Stomach smooth muscle (tissue), 2 donors: ENCODE results near the gene HSP90AA1.

ENCODE experiments used
- H3K27ac ChIP-seq: one replicate; pipeline ENCODE4 v1.7.0; 2013; ENCODE audit warnings: mild to moderate bottlenecking, low read length, inconsistent platforms
- H3K27me3 ChIP-seq, 2 donors: one replicate each; pipeline ENCODE4 v1.7.0; 2013; ENCODE audit warnings: low read length in 2 of 2; ENCODE audit not compliant: insufficient read depth in 2 of 2, control insufficient read depth in 1 of 2
- H3K36me3 ChIP-seq, 2 donors: one replicate each; pipeline ENCODE4 v1.7.0; 2013; ENCODE audit warnings: low read length in 2 of 2; ENCODE audit not compliant: control insufficient read depth in 2 of 2, insufficient read depth in 2 of 2
- H3K4me1 ChIP-seq: one replicate; pipeline ENCODE4 v1.7.0; 2013; ENCODE audit warnings: low read length; ENCODE audit not compliant: control insufficient read depth, insufficient read depth
- H3K4me3 ChIP-seq, 2 donors: one replicate each; pipeline ENCODE4 v1.7.0; 2013; ENCODE audit warnings: low read length in 2 of 2
- H3K9ac ChIP-seq, 2 donors: one replicate each; pipeline ENCODE4 v1.7.0; 2013; ENCODE audit warnings: low read length in 2 of 2, mild to moderate bottlenecking in 1 of 2
- H3K9me3 ChIP-seq, 2 donors: one replicate each; pipeline ENCODE4 v1.7.0; 2013; ENCODE audit warnings: low read length in 2 of 2; ENCODE audit not compliant: control insufficient read depth in 2 of 2
- donor health status: healthy.
- donor health status: Pancreatic carcinoma.

HSP90AA1 gene

DNA sequence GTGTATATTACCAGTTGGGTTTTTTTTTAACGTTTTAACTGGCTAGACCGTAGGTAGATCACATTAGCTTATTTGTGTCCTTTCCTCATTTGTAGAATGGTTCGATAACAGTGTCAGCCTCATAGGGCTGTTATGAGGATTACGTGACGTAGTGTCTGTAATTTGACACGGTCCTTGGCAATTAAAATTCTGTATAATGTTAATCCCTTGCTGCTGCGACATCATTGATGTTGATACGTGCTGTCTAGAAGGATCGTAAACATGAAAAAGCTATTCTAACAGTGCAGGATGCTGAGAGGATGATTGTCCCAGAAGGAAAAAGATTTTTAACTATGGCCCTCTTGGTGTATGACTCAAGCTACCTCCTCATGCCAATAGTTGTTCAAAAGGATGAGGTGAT is 50.9 kb downstream of the HSP90AA1 start:
- H3K36me3 ChIP-seq: peaks cover 71 to 76% of the 10 kb centered on the region in 2 donors
- H3K4me3 ChIP-seq: no peak overlapping the region
- H3K9me3 ChIP-seq: no peaks in the 10 kb centered on the region
- H3K4me1 ChIP-seq: no peaks in the 10 kb centered on the region
- no peak overlapping the region for H3K9ac ChIP-seq
- H3K27me3 ChIP-seq: no peaks in the 10 kb centered on the region
- H3K27ac ChIP-seq: no peak overlapping the region

DNA sequence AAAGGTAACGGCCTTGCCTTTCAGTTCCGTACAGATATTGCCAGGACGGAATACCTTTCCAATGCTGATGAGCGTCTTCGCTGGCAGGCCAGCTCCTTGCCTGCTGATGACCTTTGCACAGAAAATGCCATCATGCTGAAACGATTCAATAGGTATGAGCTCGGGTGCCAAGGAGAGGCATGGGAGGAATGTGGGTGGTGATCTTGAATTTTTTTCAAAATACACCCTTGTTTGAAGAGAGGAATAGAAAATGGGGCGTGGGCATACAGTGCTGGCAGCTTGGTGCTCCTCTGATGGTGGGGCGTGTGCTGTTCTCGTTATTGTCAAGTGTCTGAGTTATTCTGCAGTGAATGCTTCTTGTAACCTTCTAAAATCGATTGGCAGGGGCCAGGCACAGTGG is 52.5 kb downstream of the HSP90AA1 start:
- no peak overlapping the region for H3K4me3 ChIP-seq
- no peaks in the 10 kb centered on the region for H3K4me1 ChIP-seq
- peaks cover 67 to 76% of the 10 kb centered on the region in 2 donors for H3K36me3 ChIP-seq
- H3K9me3 ChIP-seq: no peaks in the 10 kb centered on the region
- no peak overlapping the region for H3K27ac ChIP-seq
- no peak overlapping the region for H3K9ac ChIP-seq
- no peaks in the 10 kb centered on the region for H3K27me3 ChIP-seq

DNA sequence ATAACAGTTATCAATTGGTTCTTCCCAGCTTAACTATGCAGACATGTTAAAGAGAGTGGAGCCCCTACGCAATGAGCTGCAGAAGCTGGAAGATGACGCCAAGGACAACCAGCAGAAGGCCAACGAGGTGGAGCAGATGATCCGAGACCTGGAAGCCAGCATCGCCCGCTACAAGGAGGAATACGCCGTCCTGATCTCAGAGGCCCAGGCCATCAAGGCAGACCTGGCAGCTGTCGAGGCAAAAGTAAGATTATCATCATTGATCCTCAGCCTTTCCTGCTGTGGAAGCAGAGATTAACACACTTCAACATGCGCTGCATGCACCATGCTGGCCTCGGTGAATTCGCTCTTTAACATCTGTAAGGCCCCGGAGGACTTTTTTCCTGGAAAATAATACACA is 53.6 kb downstream of the HSP90AA1 start:
- Histone ChIP-seq H3K27me3 (no peaks in the 10 kb centered on the region), H3K9ac (no peak overlapping the region), H3K4me1 (no peaks in the 10 kb centered on the region), H3K27ac (no peak overlapping the region), H3K36me3 (peaks cover 66 to 77% of the 10 kb centered on the region in 2 donors), H3K9me3 (no peaks in the 10 kb centered on the region), H3K4me3 (no peak overlapping the region)
